ENCODE results near the gene ITGB6.
A peak's percentile ranks its signal among the peaks of the same experiment; 100 is the strongest.

ITGB6 gene

DNA sequence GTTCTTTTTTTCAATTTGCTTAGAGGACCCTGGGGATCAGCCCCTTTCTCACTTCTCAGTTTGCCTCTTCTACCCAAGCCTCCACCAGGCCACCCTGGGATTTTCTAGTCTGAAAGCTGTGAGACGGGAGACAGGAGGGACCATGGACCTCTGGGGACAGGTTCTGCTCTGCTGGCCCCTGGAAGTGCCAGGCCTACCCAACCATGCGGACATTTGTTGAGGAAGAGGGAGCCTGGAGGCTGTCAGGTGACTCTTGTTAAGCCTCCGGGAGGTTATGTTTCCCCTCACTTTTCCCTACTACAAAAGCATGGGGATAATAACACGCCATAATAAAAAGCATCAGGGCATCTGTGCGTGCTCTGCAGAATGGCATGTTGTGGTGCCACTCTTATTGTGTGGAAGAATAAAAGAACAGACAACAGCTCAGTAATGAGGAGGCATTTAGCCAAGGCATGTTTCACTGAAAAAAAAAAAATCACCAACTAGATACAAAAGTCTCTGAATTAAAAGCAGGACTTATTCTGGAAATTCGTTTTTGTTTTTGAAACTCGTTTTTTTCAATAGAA is 89.3 kb downstream of the ITGB6 start:
- TF ChIP-seq, protein P1, sequence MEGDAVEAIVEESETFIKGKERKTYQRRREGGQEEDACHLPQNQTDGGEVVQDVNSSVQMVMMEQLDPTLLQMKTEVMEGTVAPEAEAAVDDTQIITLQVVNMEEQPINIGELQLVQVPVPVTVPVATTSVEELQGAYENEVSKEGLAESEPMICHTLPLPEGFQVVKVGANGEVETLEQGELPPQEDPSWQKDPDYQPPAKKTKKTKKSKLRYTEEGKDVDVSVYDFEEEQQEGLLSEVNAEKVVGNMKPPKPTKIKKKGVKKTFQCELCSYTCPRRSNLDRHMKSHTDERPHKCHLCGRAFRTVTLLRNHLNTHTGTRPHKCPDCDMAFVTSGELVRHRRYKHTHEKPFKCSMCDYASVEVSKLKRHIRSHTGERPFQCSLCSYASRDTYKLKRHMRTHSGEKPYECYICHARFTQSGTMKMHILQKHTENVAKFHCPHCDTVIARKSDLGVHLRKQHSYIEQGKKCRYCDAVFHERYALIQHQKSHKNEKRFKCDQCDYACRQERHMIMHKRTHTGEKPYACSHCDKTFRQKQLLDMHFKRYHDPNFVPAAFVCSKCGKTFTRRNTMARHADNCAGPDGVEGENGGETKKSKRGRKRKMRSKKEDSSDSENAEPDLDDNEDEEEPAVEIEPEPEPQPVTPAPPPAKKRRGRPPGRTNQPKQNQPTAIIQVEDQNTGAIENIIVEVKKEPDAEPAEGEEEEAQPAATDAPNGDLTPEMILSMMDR (IDR thresholded peaks at IDR 0.05; ENCODE audit: borderline replicate concordance, insufficient read depth, low read depth, low read length) = no peak
- no peak overlapping the region for H3K4me3 ChIP-seq (ENCODE audit: low read depth, low read length)

DNA sequence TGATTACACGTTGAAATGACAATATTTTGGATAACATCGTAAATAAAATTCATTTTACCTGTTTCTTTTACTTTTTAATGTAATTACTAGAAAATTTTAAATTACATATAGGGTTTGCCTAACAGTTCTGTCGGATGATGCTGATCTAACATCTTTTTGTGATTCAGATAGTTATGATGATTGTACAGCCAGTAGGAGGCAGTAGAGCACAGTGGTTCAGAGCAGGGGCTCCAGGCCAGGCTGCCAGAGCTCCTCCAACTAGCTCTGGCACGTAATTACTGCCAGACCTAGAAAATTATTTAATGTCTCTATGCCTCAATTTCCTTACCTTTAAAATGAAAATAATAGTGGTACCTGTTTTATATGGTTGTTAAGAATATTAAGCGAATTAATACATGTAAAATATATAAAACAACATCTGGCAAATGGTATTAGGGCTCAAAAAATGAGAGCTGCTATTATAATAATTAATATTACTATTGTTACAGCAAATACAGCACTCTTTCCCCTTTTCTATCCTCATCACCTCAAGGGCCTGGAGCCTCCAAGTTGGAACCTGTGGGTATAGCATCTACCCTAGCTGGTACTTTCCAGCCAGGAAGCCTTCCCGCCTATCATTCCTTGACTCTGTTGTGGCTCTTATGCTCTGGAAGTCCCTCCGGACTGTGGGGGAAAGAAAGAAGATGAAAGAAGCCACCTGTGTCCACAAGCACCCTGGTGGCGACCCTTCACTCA is 90.0 kb downstream of the ITGB6 start:
- TF ChIP-seq, protein P1 (IDR thresholded peaks at IDR 0.05; ENCODE audit: borderline replicate concordance, insufficient read depth, low read depth, low read length) = peak; percentile 80
- H3K4me3 ChIP-seq (ENCODE audit: low read depth, low read length) = no peak overlapping the region

DNA sequence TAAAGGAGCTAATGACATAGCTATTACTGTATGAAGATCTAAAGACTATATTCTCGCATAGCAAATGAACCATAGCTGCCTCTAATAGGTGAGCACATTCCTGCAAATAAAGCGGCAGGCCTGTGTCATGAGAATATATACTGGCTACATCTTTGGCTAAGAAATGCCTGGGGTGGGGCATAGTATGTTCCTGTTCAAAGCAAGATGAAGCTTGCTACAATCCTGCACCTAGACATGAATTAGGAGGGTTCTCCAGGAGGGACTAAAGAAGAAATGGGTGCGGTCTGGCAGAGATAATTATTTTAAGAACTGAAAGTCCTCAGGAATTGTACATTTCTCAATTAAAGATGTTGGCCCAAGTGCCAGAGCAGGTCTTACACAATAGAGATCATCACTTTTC is 90.8 kb downstream of the ITGB6 start:
- no peak overlapping the region for H3K4me3 ChIP-seq (ENCODE audit: low read depth, low read length)
- TF ChIP-seq, protein P1 (IDR thresholded peaks at IDR 0.05; ENCODE audit: borderline replicate concordance, insufficient read depth, low read depth, low read length) = no peak

DNA sequence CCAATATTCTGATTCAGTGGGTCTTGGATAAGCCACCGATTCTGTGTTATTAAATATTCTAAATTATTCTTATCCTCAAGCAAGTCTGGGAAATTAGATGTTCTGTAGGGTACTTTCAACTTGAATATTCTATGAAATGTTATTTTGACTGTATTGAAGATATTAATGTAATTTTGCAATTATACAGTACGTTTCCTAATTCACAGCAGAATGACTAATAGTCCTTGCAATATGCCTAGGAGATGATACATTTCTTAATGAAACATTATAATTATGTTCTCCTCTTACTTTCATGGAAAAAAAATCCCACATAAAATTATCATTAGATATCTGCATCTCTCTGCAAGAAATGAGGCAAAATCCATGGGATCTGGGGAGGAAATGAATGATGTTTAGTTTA is 91.4 kb downstream of the ITGB6 start:
- TF ChIP-seq, protein P1 (IDR thresholded peaks at IDR 0.05; ENCODE audit: borderline replicate concordance, insufficient read depth, low read depth, low read length) = no peak

DNA sequence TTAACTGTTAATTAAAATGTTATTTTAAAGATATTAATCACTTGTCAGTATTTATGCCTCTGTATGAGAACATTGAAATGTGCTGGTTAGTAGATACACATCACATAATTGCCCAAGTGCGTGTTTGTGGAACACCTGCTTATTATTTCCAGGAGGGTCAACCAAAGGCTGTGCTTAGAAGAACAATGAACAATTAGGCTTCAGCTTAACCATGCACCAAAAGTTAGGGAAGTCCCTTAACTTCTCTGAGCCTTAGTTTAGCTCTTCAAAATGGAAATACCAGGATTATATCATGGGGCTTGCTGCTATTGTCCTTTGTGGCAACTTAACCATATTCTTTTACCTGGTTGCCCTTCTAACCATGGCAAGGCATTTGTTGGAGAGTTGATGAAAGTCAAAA is 94.7 kb downstream of the ITGB6 start:
- H3K4me3 ChIP-seq (ENCODE audit: low read depth, low read length) = no peak overlapping the region
- TF ChIP-seq, protein P1 (IDR thresholded peaks at IDR 0.05; ENCODE audit: borderline replicate concordance, insufficient read depth, low read depth, low read length) = no peak

More for the DNA sequence above, 91.4 kb downstream of the ITGB6 start:
- H3K4me3 ChIP-seq (ENCODE audit: low read depth, low read length) = no peak overlapping the region

DNA sequence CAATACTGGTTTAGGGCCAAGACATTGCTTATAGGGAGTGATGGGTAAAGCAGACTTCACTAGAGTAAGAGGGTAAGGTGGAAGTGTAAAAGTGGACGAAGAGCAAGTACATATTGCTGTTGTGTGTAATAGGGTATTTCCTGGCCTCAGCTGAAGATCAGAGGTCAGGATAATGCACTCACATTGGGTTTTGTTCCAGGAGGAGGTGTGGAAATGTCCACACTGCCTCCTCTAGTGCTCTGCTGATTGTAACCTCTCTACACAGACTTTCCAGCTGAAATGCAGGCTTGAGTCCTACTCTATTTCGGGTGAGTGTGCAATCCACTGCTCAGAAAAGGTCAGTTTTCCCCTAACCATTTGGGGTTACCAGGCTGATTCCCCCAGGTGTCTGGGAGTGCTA is 96.0 kb downstream of the ITGB6 start:
- TF ChIP-seq, protein P1 (IDR thresholded peaks at IDR 0.05; ENCODE audit: borderline replicate concordance, insufficient read depth, low read depth, low read length) = no peak
- H3K4me3 ChIP-seq (ENCODE audit: low read depth, low read length) = no peak overlapping the region

DNA sequence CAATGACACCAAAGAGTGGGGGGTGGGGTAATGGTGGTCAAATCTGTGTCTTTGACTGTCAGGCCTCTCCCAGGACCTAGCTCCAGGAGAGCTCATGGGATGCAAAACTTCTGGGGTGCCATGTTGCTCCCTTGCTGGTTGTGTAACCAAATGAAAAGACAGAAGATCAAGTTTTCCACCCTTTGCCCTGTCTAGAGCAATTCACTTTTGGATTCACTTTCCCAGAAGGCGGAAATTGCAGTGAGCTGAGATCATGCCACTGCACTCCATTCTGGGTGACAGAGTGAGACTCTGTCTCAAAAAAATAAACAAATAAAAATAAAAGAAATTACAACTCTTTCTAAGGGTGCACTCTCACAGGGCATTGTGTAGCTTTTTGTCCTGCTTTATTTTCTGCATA is 102.7 kb downstream of the ITGB6 start:
- TF ChIP-seq, protein P1 (IDR thresholded peaks at IDR 0.05; ENCODE audit: borderline replicate concordance, insufficient read depth, low read depth, low read length) = no peak
- no peak overlapping the region for H3K4me3 ChIP-seq (ENCODE audit: low read depth, low read length)

Data from GM12875 (cell line).